ENCODE results near the gene ANK3.

The ANK3 gene

DNA sequence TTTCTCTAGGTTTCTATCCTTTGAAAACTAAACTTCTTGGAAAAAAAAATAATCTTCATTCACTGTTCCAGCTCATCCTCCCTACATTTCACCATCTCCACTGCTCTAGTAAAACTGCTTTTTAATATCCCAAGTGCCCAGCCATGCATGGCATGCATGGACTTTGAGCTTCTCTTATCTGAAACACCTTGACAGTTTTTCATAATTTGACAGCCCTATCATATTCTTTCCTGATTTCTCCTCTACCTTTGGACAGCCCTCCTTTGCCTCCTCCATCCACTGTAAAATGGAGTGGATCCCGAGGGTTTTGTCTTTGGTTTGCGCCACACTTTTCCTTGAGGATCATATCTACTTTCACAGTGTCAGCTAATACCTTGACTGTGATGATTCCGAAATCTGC, 212.8 kb downstream of the ANK3 start:
- H4K12ac ChIP-seq (ENCODE audit: low read depth, low read length) = no peak overlapping the region
- H2BK12ac ChIP-seq (ENCODE audit: low read length) = no peak overlapping the region
- no peaks in the 10 kb centered on the region for H3K9me3 ChIP-seq (ENCODE audit: insufficient read depth, low read depth, low read length)
- H3K4me2 ChIP-seq (ENCODE audit: low read length) = no peak overlapping the region
- no peaks in the 10 kb centered on the region for H3K27me3 ChIP-seq (ENCODE audit: insufficient read depth, low read length)
- H3K79me1 ChIP-seq (ENCODE audit: low read length) = peaks cover 4% of the 10 kb centered on the region
- no peak overlapping the region for H2BK5ac ChIP-seq (ENCODE audit: low read depth, low read length, poor library complexity)
- H3K4ac ChIP-seq (ENCODE audit: low read depth, low read length) = no peak overlapping the region
- no peak overlapping the region for H3K27ac ChIP-seq (ENCODE audit: low read depth, low read length)
- no peak overlapping the region for H2BK120ac ChIP-seq (ENCODE audit: insufficient read depth, low read length, poor library complexity)
- WGBS (ENCODE audit: extremely low coverage, insufficient coverage, insufficient read length) = no CpG with 5 or more reads among the region's 3 CpGs
- H3K23ac ChIP-seq (ENCODE audit: low read length) = no peak overlapping the region
- no peak overlapping the region for H2AK5ac ChIP-seq (ENCODE audit: low read length)
- no peak overlapping the region for H4K8ac ChIP-seq (ENCODE audit: low read depth, low read length)
- no peaks in the 10 kb centered on the region for H3K79me2 ChIP-seq (ENCODE audit: control insufficient read depth, insufficient read depth, low read length, poor library complexity)
- H3K4me1 ChIP-seq (ENCODE audit: control insufficient read depth in 1 of 2, insufficient read depth in 2 of 2, low read length in 2 of 2) = peaks cover 2 to 11% of the 10 kb centered on the region in 2 experiments
- no peak overlapping the region for H3K18ac ChIP-seq (ENCODE audit: low read length)
- H4K91ac ChIP-seq (ENCODE audit: low read depth, low read length) = no peak overlapping the region
- H3K14ac ChIP-seq (ENCODE audit: low read length) = no peak overlapping the region
- H3K9ac ChIP-seq (ENCODE audit: low read length) = no peak overlapping the region
- H3K4me3 ChIP-seq (ENCODE audit: low read depth, low read length) = no peak overlapping the region
- DNase-seq = peak in 1 of 2 donors; percentile 53
- no peak overlapping the region for H2AFZ ChIP-seq (ENCODE audit: insufficient read depth, low read length, poor library complexity)
- no peaks in the 10 kb centered on the region for H3K36me3 ChIP-seq (ENCODE audit: control insufficient read depth in 1 of 2, insufficient read depth in 2 of 2, low read length in 2 of 2)

DNA sequence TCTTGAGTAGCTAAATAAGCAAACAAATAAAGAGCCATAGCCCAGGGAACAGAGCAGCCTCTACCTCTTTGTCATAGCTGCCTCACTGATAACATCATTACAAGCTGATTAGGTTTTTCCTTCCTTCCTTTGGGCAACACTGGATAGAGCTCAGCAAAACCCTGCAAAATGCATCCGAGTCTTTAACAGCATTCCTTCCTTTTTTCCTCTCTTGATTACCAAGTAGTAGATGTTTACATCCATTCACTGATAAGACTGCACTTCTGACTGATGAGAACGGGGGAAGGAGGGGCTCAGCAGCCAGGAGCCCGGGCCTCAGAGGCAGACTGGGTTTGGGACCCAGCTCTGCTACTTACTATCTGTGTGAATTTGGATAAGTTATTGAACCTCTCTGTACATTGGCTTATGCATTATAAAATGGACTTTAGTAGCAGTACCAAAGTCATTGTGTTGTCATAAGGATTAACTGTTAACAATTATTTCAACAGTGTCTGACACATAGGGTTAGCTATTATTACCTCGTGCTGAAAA, 214.2 kb downstream of the ANK3 start:
- Histone ChIP-seq H4K8ac (ENCODE audit: low read depth, low read length) (no peak overlapping the region), H2BK5ac (ENCODE audit: low read depth, low read length, poor library complexity) (no peak overlapping the region), H3K4me3 (ENCODE audit: low read depth, low read length) (no peak overlapping the region), H3K14ac (ENCODE audit: low read length) (no peak overlapping the region), H3K9ac (ENCODE audit: low read length) (no peak overlapping the region), H2AFZ (ENCODE audit: insufficient read depth, low read length, poor library complexity) (no peak overlapping the region), H3K27me3 (ENCODE audit: insufficient read depth, low read length) (no peaks in the 10 kb centered on the region), H3K4me1 (ENCODE audit: control insufficient read depth in 1 of 2, insufficient read depth in 2 of 2, low read length in 2 of 2) (peaks cover 2 to 11% of the 10 kb centered on the region in 2 experiments), H3K4me2 (ENCODE audit: low read length) (no peak overlapping the region), H3K79me2 (ENCODE audit: control insufficient read depth, insufficient read depth, low read length, poor library complexity) (no peaks in the 10 kb centered on the region), H2AK5ac (ENCODE audit: low read length) (no peak overlapping the region), H3K27ac (ENCODE audit: low read depth, low read length) (no peak overlapping the region), H3K18ac (ENCODE audit: low read length) (no peak overlapping the region), H2BK120ac (ENCODE audit: insufficient read depth, low read length, poor library complexity) (no peak overlapping the region), H4K12ac (ENCODE audit: low read depth, low read length) (no peak overlapping the region), H4K91ac (ENCODE audit: low read depth, low read length) (no peak overlapping the region), H3K36me3 (ENCODE audit: control insufficient read depth in 1 of 2, insufficient read depth in 2 of 2, low read length in 2 of 2) (no peaks in the 10 kb centered on the region), H3K4ac (ENCODE audit: low read depth, low read length) (no peak overlapping the region), H3K9me3 (ENCODE audit: insufficient read depth, low read depth, low read length) (no peaks in the 10 kb centered on the region), H3K23ac (ENCODE audit: low read length) (no peak overlapping the region), H2BK12ac (ENCODE audit: low read length) (no peak overlapping the region), H3K79me1 (ENCODE audit: low read length) (peaks cover 4% of the 10 kb centered on the region)
- no CpG with 5 or more reads among the region's 4 CpGs for WGBS (ENCODE audit: extremely low coverage, insufficient coverage, insufficient read length)
- DNase-seq = peak in 1 of 2 donors; percentile 67

DNA sequence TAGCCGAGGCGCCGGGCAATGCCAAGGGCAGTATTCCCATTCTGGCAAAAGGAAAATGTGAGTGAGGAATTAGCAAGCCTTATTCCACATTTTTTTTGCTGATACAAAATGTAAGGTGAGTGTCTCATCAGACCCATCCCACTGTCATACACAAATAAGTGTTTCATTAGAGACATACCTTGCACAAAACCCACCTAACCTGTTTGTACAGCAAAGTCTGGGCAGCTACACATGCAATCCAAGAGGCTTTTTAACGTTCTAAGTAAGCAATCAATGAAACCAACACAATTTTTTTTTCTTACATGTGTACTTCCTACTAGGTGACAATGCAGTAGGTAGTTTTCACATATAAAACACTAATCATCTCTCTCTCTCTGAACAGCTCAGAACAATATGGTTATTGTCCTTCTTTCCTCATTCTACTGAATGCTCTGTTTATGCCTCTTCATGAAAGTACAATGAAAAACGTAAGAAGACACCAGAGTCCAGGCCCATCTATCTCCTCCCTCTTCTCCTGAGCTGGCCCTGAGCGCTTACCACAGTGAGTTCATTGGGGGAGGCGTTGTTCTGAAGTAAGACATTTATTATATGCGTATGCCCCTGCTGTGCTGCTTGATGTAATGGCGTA, 217.2 kb downstream of the ANK3 start:
- peak overlapping the region; percentile 3 for H3K4me2 ChIP-seq (ENCODE audit: low read length)
- peak; percentile 67 to 91 for DNase-seq
- no peak overlapping the region for H3K14ac ChIP-seq (ENCODE audit: low read length)
- peak overlapping the region; percentile 67 for H2BK12ac ChIP-seq (ENCODE audit: low read length)
- no peak overlapping the region for H2AK5ac ChIP-seq (ENCODE audit: low read length)
- peaks cover 2 to 9% of the 10 kb centered on the region in 2 experiments for H3K4me1 ChIP-seq (ENCODE audit: control insufficient read depth in 1 of 2, insufficient read depth in 2 of 2, low read length in 2 of 2)
- no peak overlapping the region for H3K4ac ChIP-seq (ENCODE audit: low read depth, low read length)
- WGBS (ENCODE audit: extremely low coverage, insufficient coverage, insufficient read length) = no CpG with 5 or more reads among the region's 9 CpGs
- H3K36me3 ChIP-seq (ENCODE audit: control insufficient read depth in 1 of 2, insufficient read depth in 2 of 2, low read length in 2 of 2) = no peaks in the 10 kb centered on the region
- H3K4me3 ChIP-seq (ENCODE audit: low read depth, low read length) = no peak overlapping the region
- peak overlapping the region; percentile 10 for H4K91ac ChIP-seq (ENCODE audit: low read depth, low read length)
- H4K8ac ChIP-seq (ENCODE audit: low read depth, low read length) = no peak overlapping the region
- no peak overlapping the region for H2BK120ac ChIP-seq (ENCODE audit: insufficient read depth, low read length, poor library complexity)
- no peak overlapping the region for H3K23ac ChIP-seq (ENCODE audit: low read length)
- no peak overlapping the region for H2AFZ ChIP-seq (ENCODE audit: insufficient read depth, low read length, poor library complexity)
- H3K18ac ChIP-seq (ENCODE audit: low read length) = no peak overlapping the region
- no peak overlapping the region for H4K12ac ChIP-seq (ENCODE audit: low read depth, low read length)
- no peaks in the 10 kb centered on the region for H3K79me2 ChIP-seq (ENCODE audit: control insufficient read depth, insufficient read depth, low read length, poor library complexity)
- H3K27ac ChIP-seq (ENCODE audit: low read depth, low read length) = peak overlapping the region; percentile 29
- H3K27me3 ChIP-seq (ENCODE audit: insufficient read depth, low read length) = no peaks in the 10 kb centered on the region
- peak overlapping the region; percentile 80 for H2BK5ac ChIP-seq (ENCODE audit: low read depth, low read length, poor library complexity)
- H3K79me1 ChIP-seq (ENCODE audit: low read length) = peaks cover 4% of the 10 kb centered on the region
- no peak overlapping the region for H3K9ac ChIP-seq (ENCODE audit: low read length)
- no peaks in the 10 kb centered on the region for H3K9me3 ChIP-seq (ENCODE audit: insufficient read depth, low read depth, low read length)

DNA sequence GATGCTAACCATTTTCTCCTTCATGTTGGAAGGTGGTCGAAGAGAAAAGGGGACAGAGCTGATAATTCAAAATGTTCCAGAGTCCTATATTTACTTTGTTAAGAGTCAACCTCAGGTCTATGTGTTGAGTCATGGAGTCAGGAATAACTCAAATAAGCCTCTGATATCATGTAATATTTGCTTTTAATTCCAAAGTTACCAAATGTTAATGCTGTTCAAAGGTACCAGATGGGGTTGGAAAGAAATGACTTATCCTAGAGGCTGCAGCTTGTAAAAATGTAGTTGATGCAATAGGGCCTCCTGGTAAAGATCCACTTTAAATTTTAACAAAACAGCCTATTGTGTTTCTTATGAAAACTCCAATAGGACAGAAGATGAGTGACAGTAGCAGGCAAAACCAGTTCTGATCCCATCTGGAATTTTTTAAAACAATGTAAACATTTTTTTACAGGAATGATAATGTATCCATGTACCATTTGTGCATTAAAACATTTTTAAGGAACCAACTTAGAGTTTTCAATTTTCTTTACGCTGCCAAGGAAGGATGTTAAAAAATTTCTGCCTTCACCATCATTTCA, 218.2 kb downstream of the ANK3 start:
- WGBS (ENCODE audit: extremely low coverage, insufficient coverage, insufficient read length) = no CpG with 5 or more reads among the region's 2 CpGs
- H3K36me3 ChIP-seq (ENCODE audit: control insufficient read depth in 1 of 2, insufficient read depth in 2 of 2, low read length in 2 of 2) = no peaks in the 10 kb centered on the region
- H3K4me1 ChIP-seq (ENCODE audit: control insufficient read depth in 1 of 2, insufficient read depth in 2 of 2, low read length in 2 of 2) = peaks cover 2 to 9% of the 10 kb centered on the region in 2 experiments
- H2BK120ac ChIP-seq (ENCODE audit: insufficient read depth, low read length, poor library complexity) = no peak overlapping the region
- H3K27me3 ChIP-seq (ENCODE audit: insufficient read depth, low read length) = no peaks in the 10 kb centered on the region
- no peak overlapping the region for H3K9ac ChIP-seq (ENCODE audit: low read length)
- H3K23ac ChIP-seq (ENCODE audit: low read length) = no peak overlapping the region
- no peak overlapping the region for H2BK12ac ChIP-seq (ENCODE audit: low read length)
- no peak overlapping the region for H2AFZ ChIP-seq (ENCODE audit: insufficient read depth, low read length, poor library complexity)
- no peaks in the 10 kb centered on the region for H3K9me3 ChIP-seq (ENCODE audit: insufficient read depth, low read depth, low read length)
- H3K27ac ChIP-seq (ENCODE audit: low read depth, low read length) = peak overlapping the region; percentile 22
- H3K4me3 ChIP-seq (ENCODE audit: low read depth, low read length) = no peak overlapping the region
- no peak overlapping the region for H3K4me2 ChIP-seq (ENCODE audit: low read length)
- no peak overlapping the region for H3K18ac ChIP-seq (ENCODE audit: low read length)
- no peak overlapping the region for H3K4ac ChIP-seq (ENCODE audit: low read depth, low read length)
- H4K12ac ChIP-seq (ENCODE audit: low read depth, low read length) = no peak overlapping the region
- no peak overlapping the region for H2BK5ac ChIP-seq (ENCODE audit: low read depth, low read length, poor library complexity)
- no peak overlapping the region for H4K91ac ChIP-seq (ENCODE audit: low read depth, low read length)
- H2AK5ac ChIP-seq (ENCODE audit: low read length) = no peak overlapping the region
- no peak overlapping the region for H3K14ac ChIP-seq (ENCODE audit: low read length)
- no peak overlapping the region for H4K8ac ChIP-seq (ENCODE audit: low read depth, low read length)
- H3K79me2 ChIP-seq (ENCODE audit: control insufficient read depth, insufficient read depth, low read length, poor library complexity) = no peaks in the 10 kb centered on the region
- peaks cover 4% of the 10 kb centered on the region for H3K79me1 ChIP-seq (ENCODE audit: low read length)
- peak; percentile 38 to 85 for DNase-seq

All from trophoblast cell (in vitro differentiated cells and primary cell).